ENCODE measurements around the gene RAD51B.
"Not testable (repeated sequence)": the region's sequence is repeated elsewhere in the genome, so short reads cannot be mapped to it uniquely, and the experiment has no call there.

The RAD51B gene

DNA sequence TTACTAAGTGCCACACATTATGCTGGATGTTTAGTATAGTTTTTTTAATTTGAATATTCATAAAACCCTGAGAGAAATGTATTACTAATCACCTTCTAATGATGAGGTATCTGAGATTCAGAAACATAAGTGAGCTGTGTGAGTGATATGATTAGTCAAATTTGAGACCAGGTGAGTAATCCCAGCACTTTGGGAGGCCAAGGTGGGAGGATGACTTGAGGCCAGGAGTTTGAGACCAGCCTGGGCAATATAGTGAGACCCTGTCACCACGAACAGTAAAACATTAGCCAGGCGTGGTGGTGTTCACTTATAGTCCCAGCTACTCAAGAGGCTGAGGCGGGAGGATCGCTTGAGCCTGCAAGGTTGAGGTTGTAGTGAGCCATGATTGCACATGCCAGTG lies 438.4 kb downstream of the RAD51B start:
- no peak for DNase-seq

- DNase-seq: not testable (repeated sequence)
These were observed 439.4 kb downstream of the RAD51B start for GRCh38 chr14:68258995-68259394.

DNA sequence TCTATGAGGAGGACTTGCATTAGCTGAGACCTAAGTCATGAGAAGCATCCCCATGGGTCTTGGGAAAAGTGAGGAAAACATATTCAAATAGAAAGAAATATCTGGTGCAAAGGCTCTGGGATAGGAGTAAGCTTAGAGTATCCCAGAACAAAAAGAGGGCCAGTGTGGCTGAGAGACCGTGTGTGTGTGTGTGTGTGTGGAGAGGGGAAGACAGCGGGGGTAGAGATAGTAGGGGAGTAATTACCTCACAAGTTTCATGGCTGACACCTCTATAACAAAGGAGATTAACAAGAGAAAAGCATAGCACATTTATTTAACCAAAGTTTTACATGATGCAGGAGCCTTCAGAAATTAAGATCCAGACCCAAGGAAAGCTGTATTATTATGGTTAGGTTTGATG lies 440.5 kb downstream of the RAD51B start:
- DNase-seq: no peak

DNA sequence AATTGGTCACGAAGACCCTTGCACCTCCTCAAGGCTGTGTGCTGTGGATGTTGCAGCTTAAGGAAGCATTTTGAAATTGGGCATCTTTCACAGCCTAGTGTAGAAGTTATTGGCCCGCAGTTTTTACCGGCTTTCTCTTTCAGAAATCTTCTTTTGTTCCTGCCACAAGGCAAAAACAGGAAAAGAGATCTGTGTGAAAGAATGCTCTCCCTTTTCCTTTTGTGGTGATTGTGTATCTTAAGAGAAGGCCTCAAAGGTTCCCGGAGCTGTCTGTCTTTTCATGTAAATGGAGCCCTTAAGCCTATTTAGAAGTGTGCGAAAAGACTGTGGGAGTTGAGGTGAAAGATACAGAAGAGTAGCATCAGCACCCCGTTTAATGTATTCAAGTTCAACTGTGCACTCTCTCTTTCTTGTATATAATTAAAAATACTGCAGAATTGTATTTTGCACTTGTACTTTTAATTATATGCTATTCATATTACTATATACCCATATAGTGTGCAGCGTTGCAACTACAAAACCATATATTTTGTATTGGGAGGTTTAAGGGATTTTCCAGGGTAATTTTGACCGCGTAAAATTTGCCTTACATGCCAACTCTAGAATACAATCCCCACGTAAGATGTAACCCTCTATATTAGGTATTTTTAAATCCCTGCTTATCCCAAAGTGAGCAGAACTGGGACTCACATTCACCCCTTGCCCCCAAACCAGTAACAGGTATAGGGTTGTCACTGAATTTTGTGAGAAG lies 441.7 kb downstream of the RAD51B start:
- no peak for DNase-seq

DNA sequence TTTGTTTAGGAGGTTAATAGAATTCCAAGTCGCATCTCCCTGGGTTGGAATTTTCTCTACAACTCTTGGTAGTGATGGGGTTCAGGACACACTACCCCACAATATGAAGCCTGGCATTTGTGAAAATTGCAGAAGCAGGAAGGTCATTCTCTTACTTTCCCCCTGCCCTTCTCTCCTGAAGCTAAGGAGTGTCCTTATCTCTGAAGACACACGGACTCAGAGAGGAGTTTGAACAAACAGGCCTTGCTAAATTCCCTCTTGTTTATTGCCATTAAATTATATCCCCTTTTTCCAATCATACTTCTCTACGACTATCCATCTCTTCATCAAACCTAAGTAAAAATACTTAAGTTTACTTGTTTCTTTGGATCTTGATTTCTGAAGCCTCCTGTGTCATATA lies 443.0 kb downstream of the RAD51B start:
- DNase-seq: no peak

DNA sequence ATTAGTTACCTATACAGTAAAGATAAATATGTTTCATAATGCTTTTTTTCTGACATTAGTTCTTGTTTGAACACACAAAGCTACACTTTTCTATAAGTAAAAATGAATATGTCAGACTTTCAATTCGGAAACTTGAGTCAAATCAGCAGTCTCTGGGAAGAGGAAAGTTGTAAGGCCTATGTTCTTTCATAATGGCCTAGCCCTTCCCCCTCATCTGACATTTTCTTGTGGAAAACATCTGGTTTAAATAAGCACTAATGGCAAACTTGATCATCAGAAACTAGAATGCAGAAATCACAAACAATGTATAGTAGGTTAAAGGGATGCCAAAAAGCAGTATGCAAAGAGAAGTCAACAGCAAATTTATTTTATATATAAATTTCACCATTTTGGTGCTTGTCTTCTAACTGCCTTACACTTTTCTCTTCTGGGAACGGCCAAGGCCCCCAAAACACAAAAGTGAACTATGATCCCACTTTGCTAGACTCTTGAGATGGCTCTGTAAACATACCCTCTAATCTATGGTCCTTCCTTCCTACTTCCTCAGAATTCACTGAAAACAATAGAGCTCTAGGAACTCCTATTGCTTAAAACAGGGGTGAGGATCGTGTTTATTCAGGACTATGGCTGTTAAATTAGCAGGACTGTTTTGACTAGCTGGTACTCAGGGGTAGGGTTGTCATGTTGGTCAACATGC lies 444.1 kb downstream of the RAD51B start:
- DNase-seq: no peak

GRCh38 chr14:68264260-68264569 lies 444.6 kb downstream of the RAD51B start:
- no peak for DNase-seq

- no peak for DNase-seq
These were observed 447.4 kb downstream of the RAD51B start for GRCh38 chr14:68266998-68267397.

DNA sequence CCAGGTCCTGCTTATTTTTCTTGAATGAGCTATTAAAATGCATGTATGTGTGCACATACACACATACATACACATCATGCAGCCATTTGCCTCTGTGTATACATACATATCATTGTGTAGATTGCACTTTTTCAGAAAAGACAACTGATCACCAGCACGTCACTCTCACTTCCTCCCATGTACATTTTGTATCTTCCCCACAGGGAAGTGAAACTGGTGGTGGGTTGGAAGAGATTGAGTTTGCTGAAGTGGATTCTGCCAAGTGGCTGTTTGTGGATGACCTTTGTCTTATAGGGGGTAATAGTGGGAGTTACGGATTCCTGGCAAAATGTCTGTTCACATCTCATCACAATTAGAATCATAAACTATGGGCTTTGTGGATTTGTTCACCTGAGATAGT lies 448.6 kb downstream of the RAD51B start:
- peak; percentile 97 for DNase-seq

GRCh38 chr14:68268719-68269118 lies 449.1 kb downstream of the RAD51B start:
- DNase-seq: no peak

DNA sequence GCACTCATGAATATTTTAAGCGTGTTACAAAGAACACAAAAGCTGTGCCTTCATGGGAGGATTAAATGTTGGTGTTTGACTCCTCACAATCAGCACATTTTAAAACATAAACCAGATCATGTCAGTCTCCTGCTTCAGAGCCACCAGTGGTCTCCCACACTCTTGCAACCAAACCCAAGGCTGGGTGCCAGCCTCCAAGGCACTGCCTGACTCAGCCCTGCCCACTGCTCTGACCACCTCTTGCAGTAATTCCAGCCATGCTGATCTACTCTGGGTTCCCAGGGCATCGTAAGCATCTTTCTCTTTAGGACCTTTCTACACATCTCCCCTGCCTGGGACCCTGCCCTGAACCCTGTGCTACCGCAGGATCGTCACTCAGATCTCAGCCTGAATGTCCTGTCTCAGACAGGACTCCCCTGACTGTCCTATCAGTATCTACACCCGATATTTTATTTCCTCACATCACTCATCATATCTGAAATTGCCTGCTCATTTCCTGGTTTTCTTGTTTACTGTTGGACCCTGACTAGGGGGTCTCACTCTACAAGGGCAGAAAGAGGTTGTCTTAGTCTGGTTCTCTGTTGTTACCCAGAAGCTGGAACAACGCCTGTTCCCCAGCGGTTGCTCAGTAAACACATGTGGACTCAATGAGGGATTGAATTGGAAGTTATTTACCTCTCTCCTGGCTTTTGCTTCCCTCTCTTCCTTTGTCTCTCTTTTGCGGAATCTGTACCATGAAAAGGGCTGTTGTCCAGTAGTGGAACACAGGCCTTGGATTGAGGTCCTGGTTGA lies 449.8 kb downstream of the RAD51B start:
- DNase-seq: peak; percentile 88

DNA sequence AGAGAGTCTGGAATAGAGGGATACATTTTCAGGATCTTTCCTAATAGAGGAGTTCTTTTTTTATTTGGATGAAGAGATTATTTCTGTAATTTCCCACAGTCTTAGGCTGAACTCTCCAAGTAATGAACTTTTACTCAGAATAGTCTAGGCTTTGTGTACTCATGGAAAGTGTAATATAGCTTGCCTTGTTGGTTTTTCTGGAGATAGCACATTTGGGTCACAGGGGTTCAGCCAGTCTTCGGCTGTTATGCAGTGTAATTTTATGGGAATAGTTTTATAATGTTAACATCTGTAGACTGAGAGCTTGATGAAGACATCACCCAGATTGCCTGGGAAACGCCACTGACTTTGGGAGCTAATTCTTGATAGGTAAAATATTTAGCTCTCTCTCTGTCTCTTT lies 450.8 kb downstream of the RAD51B start:
- DNase-seq: no peak

- peak; percentile 96 for DNase-seq
These were observed 452.4 kb downstream of the RAD51B start for GRCh38 chr14:68271913-68272391.

DNA sequence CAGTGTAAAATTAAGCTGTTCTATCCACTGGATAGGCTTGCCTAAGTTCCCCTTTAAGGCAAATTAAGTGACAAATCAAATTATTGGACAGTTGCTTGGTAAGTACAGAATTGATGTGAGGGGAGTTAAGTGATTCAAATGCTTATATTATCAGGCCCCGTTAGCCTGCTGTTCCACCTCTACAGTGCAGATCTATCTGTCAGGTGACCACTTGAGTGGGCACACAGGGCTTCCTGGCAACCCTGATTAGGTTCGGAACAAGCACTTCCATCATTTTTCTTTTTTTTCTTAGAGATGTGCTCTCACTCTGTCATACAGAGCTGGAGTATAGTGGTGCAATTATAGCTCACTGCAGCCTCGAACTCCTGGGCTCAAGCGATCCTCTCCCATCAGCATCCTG lies 453.8 kb downstream of the RAD51B start:
- DNase-seq: no peak

GRCh38 chr14:68274725-68275124 lies 455.1 kb downstream of the RAD51B start:
- DNase-seq: no peak

- peak; percentile 37 for DNase-seq
These were observed 459.2 kb downstream of the RAD51B start for GRCh38 chr14:68278576-68279436.

GRCh38 chr14:68279437-68279720 lies 459.8 kb downstream of the RAD51B start:
- no peak for DNase-seq

GRCh38 chr14:68279777-68280233 lies 460.2 kb downstream of the RAD51B start:
- no peak for DNase-seq

GRCh38 chr14:68281497-68281896 lies 461.9 kb downstream of the RAD51B start:
- DNase-seq: no peak

DNA sequence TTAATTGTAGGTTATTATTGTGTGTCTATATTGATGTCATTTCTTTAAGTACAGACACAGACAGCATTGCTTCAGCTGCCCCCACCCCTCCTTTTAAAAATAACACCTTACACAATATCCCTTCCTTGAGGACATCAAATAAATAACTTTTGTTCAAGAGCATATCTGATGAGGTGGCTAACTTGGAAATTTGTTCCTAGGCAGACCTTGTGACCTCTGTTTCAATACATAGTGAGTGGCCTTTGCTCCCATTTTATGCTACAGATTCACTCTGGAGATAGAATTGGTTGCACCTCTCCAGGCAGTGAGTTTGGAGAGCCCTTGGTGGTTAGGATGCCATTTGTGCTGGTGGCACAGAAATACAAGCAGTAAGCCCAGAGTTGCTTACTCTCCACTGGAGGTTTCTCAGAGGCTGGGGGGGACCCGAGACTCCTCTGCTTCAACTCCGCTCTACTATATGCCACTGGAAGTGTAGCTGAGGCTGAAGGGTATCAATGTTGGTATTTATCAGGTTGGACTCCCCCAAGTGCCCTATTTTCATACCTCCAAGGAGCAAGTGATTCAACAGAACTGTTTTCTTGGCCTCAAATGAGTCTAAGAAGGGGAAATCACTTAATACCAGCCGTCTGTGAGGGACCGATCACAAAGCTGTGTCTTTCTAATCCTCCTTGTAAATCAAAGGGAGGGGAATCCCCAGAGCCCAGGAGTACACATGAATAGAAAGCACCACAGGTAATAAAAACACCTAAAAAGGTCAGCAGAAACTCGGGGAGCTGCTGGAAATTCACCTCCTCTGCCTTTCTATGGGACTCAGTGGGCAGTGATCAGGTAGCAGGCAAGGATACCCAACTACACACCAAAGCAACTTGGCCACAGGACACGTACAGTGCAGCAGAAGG lies 463.1 kb downstream of the RAD51B start:
- DNase-seq: no peak

- peak; percentile 30 for DNase-seq
These were observed 464.0 kb downstream of the RAD51B start for GRCh38 chr14:68283378-68284123.
